HG02884 (cell line): ENCODE results near the gene GREM1.

Source experiments
- ATAC-seq: cut with Tn5 transposase; IDR thresholded peaks from one replicate; pipeline ENCODE4 v1.9.1; 2021; ENCODE audit warnings: mild to moderate bottlenecking, moderate library complexity; ENCODE audit not compliant: unreplicated experiment

GREM1 gene

DNA sequence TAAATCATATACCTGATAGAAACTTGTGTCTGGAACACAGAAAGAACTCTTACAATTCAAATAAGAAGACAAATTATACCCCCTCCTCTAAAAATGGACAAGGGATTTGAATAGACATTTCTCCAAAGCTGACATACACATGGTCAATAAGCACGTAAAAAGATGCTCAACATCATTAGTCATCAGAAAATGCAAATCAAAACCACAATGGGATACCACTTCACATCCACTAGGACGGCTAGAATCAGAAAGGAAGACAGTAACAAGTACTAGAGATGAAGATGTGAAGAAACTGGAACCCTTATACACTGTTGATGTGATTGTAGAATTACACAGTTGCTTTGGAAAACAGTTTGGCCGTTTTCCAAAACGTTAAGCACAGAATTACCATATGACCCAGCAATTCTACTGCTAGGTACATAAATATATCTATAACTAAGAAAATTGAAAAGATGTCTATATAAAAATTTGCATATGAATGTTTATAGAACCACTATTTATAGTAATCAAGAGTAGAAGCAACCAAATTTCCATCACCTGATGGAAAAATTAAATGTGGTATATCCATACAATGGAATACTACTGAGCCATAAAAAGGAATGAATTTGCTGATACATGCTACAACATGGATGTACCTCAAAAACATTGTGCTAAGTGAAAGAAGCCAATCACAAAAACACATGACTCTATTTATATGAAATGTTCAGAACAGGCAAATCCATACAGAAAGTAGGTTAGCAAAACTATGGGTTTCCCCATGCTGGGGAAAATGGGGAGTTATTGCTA is 60.8 kb downstream of the GREM1 start:
- no peak for ATAC-seq

DNA sequence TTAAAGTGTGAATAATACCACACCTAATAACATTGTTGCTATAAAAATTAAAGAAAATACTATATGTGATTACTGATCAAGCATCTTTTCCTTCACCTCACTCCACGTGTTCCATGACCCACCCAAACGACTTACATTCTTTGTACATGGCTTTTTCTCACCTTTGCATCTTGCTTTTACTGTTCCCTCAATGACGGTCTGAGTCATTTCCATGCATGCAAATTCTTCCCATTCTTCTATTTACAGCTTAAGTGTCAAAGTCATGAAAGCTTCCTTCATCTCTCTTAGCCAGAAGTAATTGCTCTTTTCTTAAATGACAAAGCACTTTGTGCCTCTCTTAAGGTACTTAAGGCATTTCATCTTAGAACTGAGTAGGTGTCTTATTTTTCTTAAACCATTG is 64.0 kb downstream of the GREM1 start:
- no peak for ATAC-seq

DNA sequence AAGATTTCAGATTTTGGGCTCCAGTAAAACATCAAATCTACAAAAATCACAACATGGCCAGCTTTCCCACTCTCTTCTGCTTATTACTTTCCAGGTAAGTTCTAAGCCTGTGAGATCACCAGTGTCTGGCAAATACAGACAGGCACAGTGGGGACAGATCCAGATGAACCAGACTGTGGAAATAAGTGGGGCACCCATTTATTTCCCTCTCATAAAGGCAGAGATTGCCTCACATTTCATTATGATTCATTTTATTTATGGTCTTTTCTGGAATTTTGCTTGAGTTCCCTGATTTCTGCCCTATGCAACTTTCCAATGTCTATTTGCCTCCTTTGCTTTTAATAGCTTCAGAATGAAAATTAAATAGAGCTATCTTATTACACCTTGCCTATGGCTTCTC is 66.8 kb downstream of the GREM1 start:
- no peak for ATAC-seq

DNA sequence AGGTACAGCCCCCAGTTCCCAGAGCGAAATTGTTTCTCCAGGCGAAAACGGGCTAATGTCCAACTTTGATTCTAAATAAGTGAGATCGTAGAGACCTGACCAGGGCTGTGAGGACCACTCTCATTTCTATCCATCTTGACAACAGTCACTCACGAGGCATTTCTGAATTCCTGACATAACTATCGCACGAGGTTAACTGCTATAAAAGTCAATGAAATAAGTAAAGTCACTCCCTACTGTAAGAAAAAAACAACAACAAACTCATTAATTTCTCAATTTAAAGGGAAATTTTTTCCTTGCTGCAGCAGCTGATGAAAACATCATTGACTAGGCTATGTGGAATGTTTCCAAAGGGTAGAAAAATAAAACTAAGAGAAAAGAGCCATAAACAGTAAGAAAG is 69.1 kb downstream of the GREM1 start:
- ATAC-seq: no peak

DNA sequence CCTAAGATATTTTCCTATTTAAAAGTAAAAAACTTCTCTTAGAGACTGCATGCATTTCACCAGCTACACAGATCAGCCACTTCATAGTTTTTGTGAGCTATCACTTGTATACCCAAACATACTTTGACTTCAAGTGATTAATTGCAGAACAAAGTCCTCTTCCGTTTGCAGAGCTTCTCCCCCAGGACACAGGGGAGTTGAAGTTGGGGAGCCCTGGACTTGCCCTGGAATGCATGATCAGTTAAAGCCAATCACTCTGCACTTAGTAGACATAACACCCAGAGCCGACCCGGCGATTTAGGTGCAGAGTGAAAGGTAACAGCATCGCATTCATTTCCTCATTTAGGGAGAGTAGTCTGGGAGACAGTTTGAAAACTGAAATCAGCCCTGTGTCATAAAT is 70.1 kb downstream of the GREM1 start:
- no peak for ATAC-seq

DNA sequence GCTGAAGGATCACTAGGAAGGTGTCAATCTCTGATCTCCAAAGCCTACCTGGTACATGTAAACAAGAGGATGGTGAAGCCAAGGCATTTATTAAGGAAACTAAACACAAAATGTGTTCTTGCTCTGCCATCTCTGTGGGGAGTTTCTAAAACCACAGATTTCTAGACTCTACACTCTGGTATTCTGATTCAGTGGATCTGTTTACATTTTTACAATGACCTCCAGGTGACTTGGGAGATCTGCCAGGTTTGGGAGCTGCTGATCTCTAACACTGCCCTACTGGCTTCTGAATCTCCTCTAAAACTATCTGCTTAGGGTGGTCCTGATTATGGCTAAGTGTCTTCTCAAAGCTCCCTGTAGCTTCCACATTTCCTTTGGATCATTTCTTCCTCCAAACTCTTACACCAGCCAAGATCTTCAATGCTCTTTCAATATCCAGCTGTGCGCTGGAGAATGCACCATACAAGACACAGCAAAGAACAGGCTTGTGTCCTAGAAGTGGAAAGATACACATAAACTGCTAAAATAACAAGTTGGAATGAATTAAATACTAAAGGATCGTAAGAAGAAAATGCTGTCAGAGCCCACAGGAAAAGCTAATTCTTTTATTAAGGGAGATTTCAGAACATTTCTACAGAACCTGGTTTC is 72.7 kb downstream of the GREM1 start:
- no peak for ATAC-seq

DNA sequence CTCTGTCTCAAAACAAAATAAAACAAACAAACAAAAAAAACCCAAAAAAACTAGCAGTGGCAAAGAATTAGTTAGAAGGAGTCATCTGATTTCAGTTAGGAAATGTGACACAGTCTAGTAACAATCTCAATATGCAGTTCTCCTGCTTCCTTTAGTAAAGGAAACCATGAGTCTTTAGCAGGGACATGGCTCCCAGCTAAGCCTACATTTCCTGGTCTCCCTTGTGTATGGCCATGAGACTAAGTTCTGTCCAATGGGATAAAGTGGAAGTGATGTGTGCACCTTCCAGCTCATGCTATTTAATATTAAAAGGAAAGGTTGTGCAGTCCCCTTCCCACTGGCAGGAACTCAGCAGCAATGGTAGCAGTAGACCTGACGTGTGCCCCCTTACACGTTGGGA is 74.6 kb downstream of the GREM1 start:
- ATAC-seq: no peak
